Activated T-helper 1 cell treated with anti-CD3 and anti-CD28 coated beads, Interleukin-12 subunit alpha, Interleukin-12 subunit beta, Interleukin-2, Interleukin-4 antibody, amounts not matched to agents 30 ng/mL and 10 ng/mL and 1 ng/mL, durations not matched to agents 14 hours and 24 hours and 36 hours (primary cell): ENCODE measurements around the gene PARD3B. TPM values are rescaled to one million over a fixed set of nuclear protein-coding genes. Genes with fewer than 3 reads are reported as not detected.
A peak's percentile ranks its signal among the peaks of the same experiment; 100 is the strongest.
"Not testable (repeated sequence)": the region's sequence is repeated elsewhere in the genome, so short reads cannot be mapped to it uniquely, and the experiment has no call there.

ENCODE experiments used
- DNase-seq: peaks from one replicate; pipeline ENCODE4 v3.0.0; 2021; ENCODE audit warnings: low spot score
- H3K27ac Mint-ChIP-seq: one replicate; pipeline ENCODE4 v1.8.0; 2021; ENCODE audit warnings: mild to moderate bottlenecking, mixed read lengths
- H3K27me3 Mint-ChIP-seq: one replicate; pipeline ENCODE4 v1.8.0; 2022; ENCODE audit warnings: mild to moderate bottlenecking, moderate library complexity, mixed read lengths; ENCODE audit not compliant: insufficient read depth
- H3K36me3 Mint-ChIP-seq: one replicate; pipeline ENCODE4 v1.8.0; 2021; ENCODE audit warnings: low read depth, mixed read lengths
- H3K4me1 Mint-ChIP-seq: one replicate; pipeline ENCODE4 v1.8.0; 2021; ENCODE audit warnings: low read depth, mixed read lengths
- H3K4me3 Mint-ChIP-seq: one replicate; pipeline ENCODE4 v1.8.0; 2021; ENCODE audit warnings: mild to moderate bottlenecking, moderate library complexity, mixed read lengths
- H3K9me3 Mint-ChIP-seq: one replicate; pipeline ENCODE4 v1.8.0; 2021; ENCODE audit warnings: mixed read lengths
- intact Hi-C: fragments of 100-400 bp; cut with micrococcal nuclease; formaldehyde crosslinking; loops from one replicate; pipeline ENCODE4 v1.15.1; 2024
- total RNA-seq: library from RNA; stranded (reverse); gene quantifications from 2 replicates; pipeline ENCODE4 v1.2.3, GENCODE V29; 2022

The PARD3B gene
- total RNA-seq, 1 donor from 2014 or later, result 0.26 TPM

DNA sequence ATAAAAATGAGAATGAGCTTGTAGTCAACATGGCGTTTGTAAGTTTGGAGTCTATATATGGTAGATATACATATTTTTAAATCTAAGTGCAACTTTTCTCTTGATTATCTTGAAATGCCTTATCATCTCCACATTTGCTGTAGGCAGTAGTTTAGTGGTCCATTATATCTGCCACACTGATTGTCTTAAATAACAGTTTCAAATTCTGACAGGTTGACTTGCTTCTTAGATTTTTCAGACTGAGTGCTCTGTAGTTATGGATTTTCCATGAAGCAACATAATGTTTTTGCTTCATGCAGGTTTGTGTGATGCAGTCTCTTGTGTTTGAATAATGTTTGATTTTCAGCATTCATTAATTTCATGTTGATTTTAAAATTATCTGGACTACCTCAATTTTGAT, 12.3 kb downstream of the PARD3B start:
- Mint-ChIP-seq H3K27me3 (peaks cover 4% of the 10 kb centered on the region), H3K9me3 (peaks cover 4% of the 10 kb centered on the region), H3K4me1 (no peaks in the 10 kb centered on the region), H3K4me3 (no peak overlapping the region), H3K27ac (no peak overlapping the region), H3K36me3 (no peaks in the 10 kb centered on the region)
- DNase-seq, result no peak
- intact Hi-C loops, result no loop called here

DNA sequence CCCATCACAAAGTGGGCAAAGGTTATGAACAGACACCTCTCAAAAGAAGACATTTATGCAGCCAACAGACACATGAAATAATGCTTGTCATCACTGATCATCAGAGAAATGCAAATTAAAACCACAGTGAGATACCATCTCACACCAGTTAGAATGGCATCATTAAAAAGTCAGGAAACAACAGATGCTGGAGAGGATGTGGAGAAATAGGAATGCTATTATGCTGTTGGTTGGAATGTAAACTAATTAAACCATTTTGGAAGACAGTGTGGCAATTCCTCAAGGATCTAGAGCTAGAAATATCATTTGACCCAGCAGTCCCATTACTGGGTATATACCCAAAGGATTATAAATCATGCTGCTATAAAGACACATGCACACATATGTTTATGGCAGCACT, 14.1 kb downstream of the PARD3B start:
- H3K27ac Mint-ChIP-seq, H3K4me3 Mint-ChIP-seq, H3K27me3 Mint-ChIP-seq, H3K9me3 Mint-ChIP-seq, H3K4me1 Mint-ChIP-seq, H3K36me3 Mint-ChIP-seq, intact Hi-C loops, DNase-seq: not testable (repeated sequence)

DNA sequence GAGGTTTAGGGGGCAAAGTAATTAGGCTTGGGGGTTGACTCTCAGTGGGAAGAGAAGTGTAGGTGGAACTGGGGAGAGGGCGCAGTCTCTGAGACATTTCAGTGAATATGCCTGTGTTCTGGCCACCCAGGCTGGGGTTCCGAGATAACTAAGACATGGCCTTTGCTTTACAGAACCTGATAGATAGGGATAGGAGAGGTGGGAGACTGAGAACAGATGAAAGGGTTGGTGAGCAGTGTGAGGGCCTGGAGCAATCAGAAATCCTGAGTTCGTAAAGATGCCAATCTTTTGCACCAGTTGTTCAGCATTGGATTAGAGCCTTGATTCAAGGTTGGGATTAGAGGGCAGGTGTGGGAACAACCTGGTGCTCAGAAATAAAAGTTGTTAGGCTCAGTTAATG, 15.6 kb downstream of the PARD3B start:
- peaks cover 2% of the 10 kb centered on the region for H3K27me3 Mint-ChIP-seq
- no peaks in the 10 kb centered on the region for H3K36me3 Mint-ChIP-seq
- intact Hi-C loops, result no loop called here

DNA sequence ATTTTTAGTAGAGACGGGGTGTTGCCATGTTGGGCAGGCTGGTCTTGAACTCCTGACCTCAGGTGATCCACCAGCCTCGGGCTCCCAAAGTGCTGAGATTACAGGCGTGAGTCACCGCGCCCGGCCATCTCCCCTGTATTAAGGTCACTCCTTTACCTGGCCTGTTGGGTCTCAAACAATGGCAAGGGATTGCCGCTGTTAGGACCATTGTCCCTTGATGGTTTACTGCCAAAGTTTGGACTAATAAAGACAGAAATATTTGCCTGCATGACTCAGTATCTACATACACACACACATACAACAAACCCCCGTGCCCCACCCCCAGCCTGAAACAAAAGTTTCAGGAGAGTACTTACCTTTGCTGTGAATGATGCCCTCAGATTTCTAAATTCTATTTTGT, 16.5 kb downstream of the PARD3B start:
- no peak for DNase-seq
- intact Hi-C loops, result no loop called here
- peaks cover 2% of the 10 kb centered on the region for H3K27me3 Mint-ChIP-seq
- H3K27ac Mint-ChIP-seq, result no peak overlapping the region
- no peaks in the 10 kb centered on the region for H3K36me3 Mint-ChIP-seq
- peaks cover 4% of the 10 kb centered on the region for H3K9me3 Mint-ChIP-seq
- no peaks in the 10 kb centered on the region for H3K4me1 Mint-ChIP-seq
- no peak overlapping the region for H3K4me3 Mint-ChIP-seq

More for the DNA sequence above, 15.6 kb downstream of the PARD3B start:
- Mint-ChIP-seq H3K4me1 (no peaks in the 10 kb centered on the region), H3K4me3 (no peak overlapping the region), H3K9me3 (peaks cover 4% of the 10 kb centered on the region), H3K27ac (no peak overlapping the region)
- no peak for DNase-seq

DNA sequence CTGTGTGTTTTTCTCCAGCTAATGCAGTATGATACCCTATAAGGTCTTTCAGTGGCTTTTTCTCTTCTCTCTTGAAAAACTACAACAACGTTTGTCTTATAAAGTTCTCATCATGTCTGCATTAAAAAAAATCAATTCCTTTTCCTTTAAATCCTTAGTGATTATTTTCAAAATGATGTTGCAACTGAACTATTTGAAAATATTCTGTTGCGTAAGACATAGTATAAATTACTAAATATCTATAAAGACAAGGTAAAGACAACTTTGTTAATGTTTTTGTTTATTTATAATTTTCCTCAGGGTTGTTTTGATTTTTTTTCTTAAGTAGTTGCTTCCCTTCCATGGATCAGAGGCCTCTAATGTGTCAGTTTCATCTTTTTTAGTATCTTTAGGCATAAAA, 21.2 kb downstream of the PARD3B start:
- no peak overlapping the region for H3K4me3 Mint-ChIP-seq
- intact Hi-C loops, result no loop called here

DNA sequence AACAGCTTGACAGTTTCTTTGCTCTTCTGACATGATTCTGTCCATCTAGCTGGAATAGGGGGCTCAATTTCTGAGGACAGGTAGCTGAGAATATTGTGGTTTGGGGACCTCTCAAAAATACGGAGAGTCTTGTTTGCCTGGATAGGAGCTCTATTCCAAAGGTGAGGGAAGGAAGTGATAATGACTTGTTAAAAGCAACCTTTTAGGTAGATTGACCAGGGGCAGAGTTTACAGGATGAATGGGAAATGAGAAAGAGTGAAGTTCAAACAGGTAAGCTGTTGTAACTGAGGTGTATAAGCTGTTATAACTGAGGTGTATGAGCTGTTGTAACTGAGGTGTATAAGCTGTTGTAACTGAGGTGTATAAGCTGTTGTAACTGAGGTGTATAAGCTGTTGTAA, 25.1 kb downstream of the PARD3B start:
- Mint-ChIP-seq H3K9me3 (no peaks in the 10 kb centered on the region), H3K4me3 (no peak overlapping the region), H3K27me3 (peaks cover 4% of the 10 kb centered on the region), H3K36me3 (no peaks in the 10 kb centered on the region), H3K27ac (no peak overlapping the region), H3K4me1 (no peaks in the 10 kb centered on the region)
- DNase-seq, result no peak
- intact Hi-C loops, result no loop called here

More for the DNA sequence above, 21.2 kb downstream of the PARD3B start:
- DNase-seq, result no peak
- no peaks in the 10 kb centered on the region for H3K27me3 Mint-ChIP-seq
- no peak overlapping the region for H3K27ac Mint-ChIP-seq
- no peaks in the 10 kb centered on the region for H3K36me3 Mint-ChIP-seq
- H3K9me3 Mint-ChIP-seq, result no peaks in the 10 kb centered on the region
- H3K4me1 Mint-ChIP-seq, result no peaks in the 10 kb centered on the region

DNA sequence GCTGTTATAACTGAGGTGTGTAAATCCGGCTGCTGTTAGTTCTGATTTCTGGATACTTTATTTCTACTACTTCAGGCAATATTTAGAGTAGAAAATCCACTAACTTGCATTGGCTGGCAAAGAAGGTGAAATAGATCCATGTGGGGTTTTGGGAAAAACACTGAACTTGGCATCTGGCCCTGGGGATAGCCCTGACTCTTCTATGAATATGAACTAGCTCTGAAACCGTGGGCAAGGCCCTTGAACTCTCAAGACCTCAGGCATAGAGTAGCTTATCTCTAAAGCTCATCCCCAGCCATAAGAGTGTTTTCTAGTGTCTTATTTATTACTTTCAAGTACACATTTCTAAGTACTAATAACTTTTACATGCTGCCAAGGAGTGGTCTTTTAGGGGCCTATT, 25.8 kb downstream of the PARD3B start:
- Mint-ChIP-seq H3K27me3 (peaks cover 8% of the 10 kb centered on the region), H3K36me3 (no peaks in the 10 kb centered on the region), H3K4me3 (no peak overlapping the region), H3K9me3 (no peaks in the 10 kb centered on the region), H3K4me1 (no peaks in the 10 kb centered on the region), H3K27ac (no peak overlapping the region)
- intact Hi-C loops, result no loop called here
- DNase-seq, result no peak

DNA sequence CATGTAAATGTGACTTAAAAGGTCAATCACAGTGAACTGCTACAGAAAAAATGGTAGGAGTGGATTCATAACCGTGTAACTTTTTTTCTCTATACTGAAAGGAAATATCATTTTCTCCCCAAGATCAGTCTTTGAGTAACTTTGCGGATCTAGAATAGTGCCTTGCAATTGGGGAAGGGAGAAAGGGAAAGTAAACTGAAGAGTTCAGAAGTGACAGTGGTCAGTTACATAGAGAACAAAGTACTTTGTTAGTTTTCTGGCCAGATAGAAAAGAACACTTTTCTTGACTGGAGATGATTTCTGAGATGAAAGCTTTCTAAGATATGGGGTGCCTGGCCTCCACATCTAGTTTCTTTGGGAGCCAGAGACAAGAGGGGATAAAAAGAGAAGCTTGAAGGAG, 26.6 kb downstream of the PARD3B start:
- Mint-ChIP-seq H3K36me3 (no peaks in the 10 kb centered on the region), H3K27ac (peak overlapping the region; percentile 6), H3K4me1 (no peaks in the 10 kb centered on the region)

DNA sequence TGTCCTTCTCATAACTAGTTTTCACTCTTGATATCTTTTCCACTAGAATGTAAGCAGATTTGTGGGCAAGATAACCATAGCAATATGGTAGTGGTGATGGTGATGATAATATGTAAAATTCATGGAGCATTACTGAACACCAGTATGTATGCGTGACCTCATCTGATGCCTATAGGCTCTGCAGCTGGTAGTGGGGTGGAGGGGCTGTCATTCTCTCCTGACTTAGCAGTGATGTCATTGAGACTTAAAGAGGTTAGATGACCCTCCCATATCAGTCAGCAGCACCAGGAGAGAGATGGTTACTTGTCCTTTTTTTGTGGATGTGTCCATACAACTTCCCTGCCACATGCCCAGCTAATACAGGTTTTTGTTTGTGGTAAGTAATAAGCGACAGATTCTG, 27.9 kb downstream of the PARD3B start:
- intact Hi-C loops, result no loop called here
- no peak for DNase-seq
- no peak overlapping the region for H3K27ac Mint-ChIP-seq
- no peaks in the 10 kb centered on the region for H3K4me1 Mint-ChIP-seq
- H3K4me3 Mint-ChIP-seq, result no peak overlapping the region
- H3K9me3 Mint-ChIP-seq, result no peaks in the 10 kb centered on the region
- no peaks in the 10 kb centered on the region for H3K36me3 Mint-ChIP-seq
- H3K27me3 Mint-ChIP-seq, result peaks cover 8% of the 10 kb centered on the region

More for the DNA sequence above, 26.6 kb downstream of the PARD3B start:
- H3K27me3 Mint-ChIP-seq, result peaks cover 8% of the 10 kb centered on the region
- no peak for DNase-seq
- H3K4me3 Mint-ChIP-seq, result no peak overlapping the region
- intact Hi-C loops, result no loop called here
- no peaks in the 10 kb centered on the region for H3K9me3 Mint-ChIP-seq

DNA sequence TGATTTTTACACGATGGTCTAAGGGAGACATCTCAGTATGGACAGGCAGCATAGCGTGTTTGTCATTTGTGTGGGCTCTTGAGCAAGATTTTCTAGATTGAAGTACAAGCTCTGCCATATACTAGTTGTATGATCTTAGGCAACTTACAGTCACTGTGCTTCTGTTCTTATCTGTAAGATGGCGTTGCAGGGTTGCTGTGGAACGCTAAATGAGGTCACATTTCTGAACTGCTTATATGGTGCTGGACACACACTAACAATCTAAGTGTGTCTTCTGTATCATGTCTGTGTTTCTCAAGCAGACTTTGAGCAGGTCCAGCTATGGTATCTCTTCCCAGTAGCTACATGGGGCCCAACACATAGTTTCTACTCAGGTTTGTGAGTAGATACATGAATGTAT, 29.2 kb downstream of the PARD3B start:
- DNase-seq, result no peak
- Mint-ChIP-seq H3K9me3 (no peaks in the 10 kb centered on the region), H3K27ac (no peak overlapping the region), H3K27me3 (peaks cover 8% of the 10 kb centered on the region), H3K36me3 (no peaks in the 10 kb centered on the region), H3K4me1 (no peaks in the 10 kb centered on the region), H3K4me3 (no peak overlapping the region)
- intact Hi-C loops, result no loop called here

DNA sequence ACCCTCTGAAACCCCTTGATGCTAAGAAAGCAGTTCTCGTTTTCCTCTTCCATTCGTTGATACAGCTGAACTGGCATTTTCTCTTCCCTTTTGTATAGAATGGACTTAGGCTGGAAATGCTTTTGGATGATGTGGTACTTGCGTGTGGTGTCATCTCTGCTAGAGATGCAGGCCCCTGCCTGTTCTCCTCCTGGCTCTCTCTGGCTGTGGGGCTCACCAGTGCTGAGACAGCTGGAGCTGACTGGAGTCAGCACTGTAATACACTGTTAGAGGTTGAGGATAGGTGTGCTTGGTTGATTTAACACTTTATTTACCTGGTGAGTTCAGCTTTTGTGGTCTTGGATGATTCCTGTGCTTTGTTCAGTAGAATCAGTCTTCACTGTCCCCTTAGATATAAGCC, 30.2 kb downstream of the PARD3B start:
- H3K4me3 Mint-ChIP-seq, result no peak overlapping the region
- H3K4me1 Mint-ChIP-seq, result no peaks in the 10 kb centered on the region
- no peak overlapping the region for H3K27ac Mint-ChIP-seq
- intact Hi-C loops, result no loop called here
- H3K9me3 Mint-ChIP-seq, result no peaks in the 10 kb centered on the region
- no peak for DNase-seq
- no peaks in the 10 kb centered on the region for H3K36me3 Mint-ChIP-seq
- H3K27me3 Mint-ChIP-seq, result peaks cover 8% of the 10 kb centered on the region

DNA sequence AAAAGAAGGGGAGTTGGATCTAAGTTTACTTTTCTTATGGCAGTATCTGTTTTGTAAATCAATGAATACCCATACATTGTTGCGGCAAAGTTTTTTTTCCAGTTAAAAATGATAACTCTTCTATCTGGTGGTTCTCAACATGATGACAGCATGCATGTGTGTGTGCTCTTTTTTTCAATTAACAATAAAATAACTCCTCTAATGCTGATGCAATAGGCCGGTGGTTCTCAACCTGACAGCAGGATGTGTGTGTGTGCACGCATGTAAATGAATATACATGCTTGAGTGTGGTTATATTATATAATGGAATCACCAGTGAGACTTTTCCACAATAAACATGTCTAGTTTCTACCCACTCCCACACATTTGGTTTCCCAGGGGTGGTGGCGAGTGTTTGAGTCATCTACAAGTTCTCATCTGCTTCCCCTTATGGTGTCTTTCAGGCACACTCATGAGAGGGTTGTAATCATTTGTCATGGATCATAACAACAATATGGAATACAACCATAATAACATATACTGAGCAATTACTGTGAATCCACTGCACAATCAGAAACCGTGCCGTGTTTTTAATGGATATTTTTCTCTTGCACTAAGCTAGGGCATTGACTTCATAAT, 31.2 kb downstream of the PARD3B start:
- Mint-ChIP-seq H3K4me1 (no peaks in the 10 kb centered on the region), H3K36me3 (no peaks in the 10 kb centered on the region), H3K4me3 (no peak overlapping the region), H3K9me3 (no peaks in the 10 kb centered on the region), H3K27me3 (peaks cover 8% of the 10 kb centered on the region), H3K27ac (no peak overlapping the region)
- DNase-seq, result no peak
- intact Hi-C loops, result no loop called here

DNA sequence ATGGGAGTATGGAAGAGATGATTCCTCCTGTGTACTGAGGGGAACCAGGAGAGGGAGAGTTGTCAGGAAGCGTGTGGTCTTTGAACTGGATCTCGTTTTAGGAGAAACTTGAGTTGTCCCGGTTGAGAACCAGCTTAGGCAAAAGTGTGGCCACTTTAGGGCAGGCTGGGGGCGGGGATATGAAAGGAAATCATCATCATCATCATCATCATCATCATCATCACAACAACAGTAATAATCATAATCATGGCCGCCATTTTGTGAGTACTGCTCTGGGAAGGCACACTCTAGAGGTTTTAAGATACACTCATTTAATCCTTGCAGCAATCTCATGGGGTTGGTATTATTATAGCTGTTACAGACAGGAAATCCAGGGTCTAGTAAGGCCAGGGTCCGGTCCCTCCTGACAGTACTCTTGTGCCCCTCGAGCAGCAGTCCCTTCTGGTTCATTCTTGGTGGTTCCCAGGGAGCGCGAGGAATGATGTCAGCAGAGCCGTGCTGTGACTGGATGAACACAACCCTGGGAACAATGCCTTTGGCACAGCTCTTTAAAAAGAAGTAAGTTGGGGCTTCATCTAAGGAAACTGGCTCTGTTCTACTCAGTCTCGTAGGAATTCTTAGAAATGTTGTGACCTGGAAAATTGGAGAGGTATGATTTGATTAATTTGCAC, 33.8 kb downstream of the PARD3B start:
- intact Hi-C loops, result no loop called here
- Mint-ChIP-seq H3K4me3 (no peak overlapping the region), H3K36me3 (no peaks in the 10 kb centered on the region), H3K27me3 (peaks cover 5% of the 10 kb centered on the region), H3K9me3 (no peaks in the 10 kb centered on the region), H3K4me1 (no peaks in the 10 kb centered on the region), H3K27ac (no peak overlapping the region)
- no peak for DNase-seq

DNA sequence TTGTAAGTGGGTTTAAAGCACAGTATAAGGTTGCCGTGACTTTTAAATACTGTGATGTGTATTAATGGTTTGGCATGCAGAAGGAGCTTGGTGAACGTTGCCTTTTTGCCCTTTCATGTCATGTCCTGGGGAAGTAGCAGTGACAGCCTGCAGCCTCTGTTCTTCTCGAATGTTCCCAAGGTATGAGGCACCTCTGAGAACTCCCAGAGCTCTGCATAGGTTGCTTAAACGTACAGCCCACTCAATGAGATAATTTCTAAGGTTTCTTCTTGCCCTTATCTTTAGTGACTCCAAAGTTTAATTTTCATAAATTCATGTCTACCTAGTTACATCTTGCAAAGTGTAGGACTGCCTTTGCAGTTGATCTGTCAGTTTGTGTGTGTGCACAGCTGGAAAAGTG, 36.7 kb downstream of the PARD3B start:
- H3K27ac Mint-ChIP-seq, result no peak overlapping the region
- no peaks in the 10 kb centered on the region for H3K36me3 Mint-ChIP-seq
- H3K4me3 Mint-ChIP-seq, result no peak overlapping the region
- no peak for DNase-seq
- H3K4me1 Mint-ChIP-seq, result no peaks in the 10 kb centered on the region
- intact Hi-C loops, result no loop called here
- no peaks in the 10 kb centered on the region for H3K27me3 Mint-ChIP-seq
- H3K9me3 Mint-ChIP-seq, result no peaks in the 10 kb centered on the region
